HepG2 (cell line): Measurements from ENCODE around the gene NEK6. TPM values are rescaled to one million over a fixed set of nuclear protein-coding genes. Genes with fewer than 3 reads are reported as not detected.

Experiments used
- ATRX ChIP-seq: sonication (generic); formaldehyde crosslinking; IDR thresholded peaks from 2 replicates; pipeline ENCODE4 v1.4.0; 2020; ENCODE audit warnings: missing genetic modification reagents, borderline replicate concordance
- NFE2L2 ChIP-seq: fragments of 150-350 bp; IDR thresholded peaks from 2 replicates; pipeline ENCODE4 v1.6.1; 2014; ENCODE audit warnings: low read length
- RXRA ChIP-seq: sonication (generic); formaldehyde crosslinking; IDR thresholded peaks from 2 replicates; pipeline ENCODE4 v1.5.1; 2020; ENCODE audit warnings: missing genetic modification reagents
- SIX1 ChIP-seq: sonication (generic); formaldehyde crosslinking; IDR thresholded peaks from 2 replicates; pipeline ENCODE4 v1.4.0; 2020; ENCODE audit warnings: missing genetic modification reagents, borderline replicate concordance
- ZC3H4 ChIP-seq: sonication (generic); formaldehyde crosslinking; IDR thresholded peaks from 2 replicates; pipeline ENCODE4 v1.4.0; 2020; ENCODE audit warnings: missing genetic modification reagents, borderline replicate concordance
- ZNF17 ChIP-seq: sonication (generic); formaldehyde crosslinking; IDR thresholded peaks from 2 replicates; pipeline ENCODE4 v1.5.0; 2020; ENCODE audit warnings: mild to moderate bottlenecking, missing genetic modification reagents
- ZNF274 ChIP-seq: sonication (generic); formaldehyde crosslinking; IDR thresholded peaks from 2 replicates; pipeline ENCODE4 v1.5.1; 2020; ENCODE audit warnings: mild to moderate bottlenecking, missing genetic modification reagents
- ZNF496 ChIP-seq: sonication (generic); formaldehyde crosslinking; IDR thresholded peaks from 2 replicates; pipeline ENCODE4 v1.8.1; 2023; ENCODE audit warnings: mild to moderate bottlenecking, moderate library complexity, missing genetic modification reagents; ENCODE audit not compliant: insufficient replicate concordance
- polyA plus RNA-seq, 8 experiments: library from polyadenylated mRNA; depleted of rRNA in 3 of 8; stranded (reverse) in 7 of 8; unstranded in 1 of 8; fragments of >200 nt; fragmentation: Illumina TruSeq in 4 of 8; extraction: Trizol in 4 of 8; gene quantifications; 2 replicates each; pipeline versions ENCODE4 v1.2.1 to v1.2.3, GENCODE V29; 2011 to 2016; ENCODE audit warnings: low read depth in 4 of 8, missing spikeins in 1 of 8, mixed read lengths in 1 of 8; ENCODE audit not compliant: insufficient read depth in 1 of 8
- total RNA-seq, 5 experiments: library from RNA; depleted of rRNA; stranded (reverse); fragments of >200 nt; fragmentation: Illumina TruSeq; extraction: Trizol; gene quantifications; 2 replicates each; pipeline ENCODE4 v1.2.3, GENCODE V29; 2016; ENCODE audit warnings: low read depth in 1 of 5
- TF ChIP-seq, protein P1 (sequence below): sonication (generic); formaldehyde crosslinking; IDR thresholded peaks from 2 replicates; pipeline ENCODE4 v1.5.1; 2020; ENCODE audit warnings: mild to moderate bottlenecking, missing genetic modification reagents
- TF ChIP-seq, protein P2 (sequence below): sonication (generic); formaldehyde crosslinking; IDR thresholded peaks from 2 replicates; pipeline ENCODE4 v1.4.0; 2020; ENCODE audit warnings: low read depth, mild to moderate bottlenecking, missing genetic modification reagents
- TF ChIP-seq, protein P3 (sequence below): sonication (generic); formaldehyde crosslinking; IDR thresholded peaks from 2 replicates; pipeline ENCODE4 v1.5.1; 2020; ENCODE audit warnings: mild to moderate bottlenecking, missing genetic modification reagents, borderline replicate concordance
- TF ChIP-seq, protein P4 (sequence below): sonication (generic); formaldehyde crosslinking; IDR thresholded peaks from 2 replicates; pipeline ENCODE4 v1.4.0; 2020; ENCODE audit warnings: missing genetic modification reagents

Gene NEK6
- total and polyA plus RNA-seq, 2 of the 13 experiments (the other 11 are each of a cell fraction or from before 2014, with no cell fraction given): 30.4 to 119 TPM

DNA sequence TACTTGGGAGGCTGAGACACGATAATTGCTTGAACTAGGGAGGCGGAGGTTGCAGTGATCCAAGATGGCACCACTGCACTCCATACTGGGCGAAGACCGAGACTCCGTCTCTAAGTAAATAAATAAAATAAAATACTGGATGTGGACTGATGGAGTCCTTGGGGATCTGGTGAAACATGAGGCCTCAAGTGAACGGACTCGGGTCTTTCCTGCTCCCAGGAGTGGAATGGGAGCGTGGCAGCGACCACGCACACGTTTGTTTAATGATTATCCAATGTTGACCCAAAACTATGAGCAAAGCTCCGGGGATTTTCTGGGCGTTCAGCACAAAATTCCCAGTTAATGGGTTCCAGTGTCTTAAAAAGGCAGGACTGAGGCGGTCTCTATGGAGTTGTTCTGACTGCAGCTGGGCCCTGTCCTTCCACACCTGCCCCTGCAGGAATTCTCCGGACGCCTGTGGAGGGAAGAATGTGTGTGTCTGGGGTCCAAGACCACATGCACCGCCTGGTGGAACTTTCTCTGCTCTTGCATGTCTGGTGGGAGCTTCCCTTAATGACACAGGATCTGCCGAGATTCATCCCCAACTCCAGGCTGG, 26.6 kb downstream of the NEK6 start (continued):
- TF ChIP-seq, protein P1, sequence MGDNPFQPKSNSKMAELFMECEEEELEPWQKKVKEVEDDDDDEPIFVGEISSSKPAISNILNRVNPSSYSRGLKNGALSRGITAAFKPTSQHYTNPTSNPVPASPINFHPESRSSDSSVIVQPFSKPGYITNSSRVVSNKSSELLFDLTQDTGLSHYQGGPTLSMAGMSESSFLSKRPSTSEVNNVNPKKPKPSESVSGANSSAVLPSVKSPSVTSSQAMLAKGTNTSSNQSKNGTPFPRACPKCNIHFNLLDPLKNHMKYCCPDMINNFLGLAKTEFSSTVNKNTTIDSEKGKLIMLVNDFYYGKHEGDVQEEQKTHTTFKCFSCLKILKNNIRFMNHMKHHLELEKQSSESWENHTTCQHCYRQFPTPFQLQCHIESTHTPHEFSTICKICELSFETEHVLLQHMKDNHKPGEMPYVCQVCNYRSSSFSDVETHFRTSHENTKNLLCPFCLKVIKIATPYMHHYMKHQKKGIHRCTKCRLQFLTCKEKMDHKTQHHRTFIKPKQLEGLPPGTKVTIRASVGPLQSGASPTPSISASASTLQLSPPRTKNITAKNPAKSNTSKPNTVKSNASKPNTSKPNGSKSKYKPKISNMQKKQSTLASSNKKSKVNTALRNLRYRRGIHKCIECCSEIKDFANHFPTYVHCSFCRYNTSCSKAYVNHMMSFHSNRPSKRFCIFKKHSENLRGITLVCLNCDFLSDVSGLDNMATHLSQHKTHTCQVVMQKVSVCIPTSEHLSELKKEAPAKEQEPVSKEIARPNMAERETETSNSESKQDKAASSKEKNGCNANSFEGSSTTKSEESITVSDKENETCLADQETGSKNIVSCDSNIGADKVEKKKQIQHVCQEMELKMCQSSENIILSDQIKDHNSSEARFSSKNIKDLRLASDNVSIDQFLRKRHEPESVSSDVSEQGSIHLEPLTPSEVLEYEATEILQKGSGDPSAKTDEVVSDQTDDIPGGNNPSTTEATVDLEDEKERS (CRISPR knock-in tag): no peak; the same call in 1 of the 2 replicates
- TF ChIP-seq ZNF17 (no peak), RXRA (no peak), NFE2L2 (no peak), ATRX (CRISPR knock-in tag) (no peak), ZNF496 (CRISPR knock-in tag) (no peak), SIX1 (no peak; the same call in 1 of the 2 replicates), ZNF274 (no peak; the same call in 1 of the 2 replicates), ZC3H4 (CRISPR knock-in tag) (no peak)
- TF ChIP-seq, protein P2, sequence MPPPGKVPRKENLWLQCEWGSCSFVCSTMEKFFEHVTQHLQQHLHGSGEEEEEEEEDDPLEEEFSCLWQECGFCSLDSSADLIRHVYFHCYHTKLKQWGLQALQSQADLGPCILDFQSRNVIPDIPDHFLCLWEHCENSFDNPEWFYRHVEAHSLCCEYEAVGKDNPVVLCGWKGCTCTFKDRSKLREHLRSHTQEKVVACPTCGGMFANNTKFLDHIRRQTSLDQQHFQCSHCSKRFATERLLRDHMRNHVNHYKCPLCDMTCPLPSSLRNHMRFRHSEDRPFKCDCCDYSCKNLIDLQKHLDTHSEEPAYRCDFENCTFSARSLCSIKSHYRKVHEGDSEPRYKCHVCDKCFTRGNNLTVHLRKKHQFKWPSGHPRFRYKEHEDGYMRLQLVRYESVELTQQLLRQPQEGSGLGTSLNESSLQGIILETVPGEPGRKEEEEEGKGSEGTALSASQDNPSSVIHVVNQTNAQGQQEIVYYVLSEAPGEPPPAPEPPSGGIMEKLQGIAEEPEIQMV (CRISPR knock-in tag): no peak; the same call in 1 of the 2 replicates
- TF ChIP-seq, protein P3, sequence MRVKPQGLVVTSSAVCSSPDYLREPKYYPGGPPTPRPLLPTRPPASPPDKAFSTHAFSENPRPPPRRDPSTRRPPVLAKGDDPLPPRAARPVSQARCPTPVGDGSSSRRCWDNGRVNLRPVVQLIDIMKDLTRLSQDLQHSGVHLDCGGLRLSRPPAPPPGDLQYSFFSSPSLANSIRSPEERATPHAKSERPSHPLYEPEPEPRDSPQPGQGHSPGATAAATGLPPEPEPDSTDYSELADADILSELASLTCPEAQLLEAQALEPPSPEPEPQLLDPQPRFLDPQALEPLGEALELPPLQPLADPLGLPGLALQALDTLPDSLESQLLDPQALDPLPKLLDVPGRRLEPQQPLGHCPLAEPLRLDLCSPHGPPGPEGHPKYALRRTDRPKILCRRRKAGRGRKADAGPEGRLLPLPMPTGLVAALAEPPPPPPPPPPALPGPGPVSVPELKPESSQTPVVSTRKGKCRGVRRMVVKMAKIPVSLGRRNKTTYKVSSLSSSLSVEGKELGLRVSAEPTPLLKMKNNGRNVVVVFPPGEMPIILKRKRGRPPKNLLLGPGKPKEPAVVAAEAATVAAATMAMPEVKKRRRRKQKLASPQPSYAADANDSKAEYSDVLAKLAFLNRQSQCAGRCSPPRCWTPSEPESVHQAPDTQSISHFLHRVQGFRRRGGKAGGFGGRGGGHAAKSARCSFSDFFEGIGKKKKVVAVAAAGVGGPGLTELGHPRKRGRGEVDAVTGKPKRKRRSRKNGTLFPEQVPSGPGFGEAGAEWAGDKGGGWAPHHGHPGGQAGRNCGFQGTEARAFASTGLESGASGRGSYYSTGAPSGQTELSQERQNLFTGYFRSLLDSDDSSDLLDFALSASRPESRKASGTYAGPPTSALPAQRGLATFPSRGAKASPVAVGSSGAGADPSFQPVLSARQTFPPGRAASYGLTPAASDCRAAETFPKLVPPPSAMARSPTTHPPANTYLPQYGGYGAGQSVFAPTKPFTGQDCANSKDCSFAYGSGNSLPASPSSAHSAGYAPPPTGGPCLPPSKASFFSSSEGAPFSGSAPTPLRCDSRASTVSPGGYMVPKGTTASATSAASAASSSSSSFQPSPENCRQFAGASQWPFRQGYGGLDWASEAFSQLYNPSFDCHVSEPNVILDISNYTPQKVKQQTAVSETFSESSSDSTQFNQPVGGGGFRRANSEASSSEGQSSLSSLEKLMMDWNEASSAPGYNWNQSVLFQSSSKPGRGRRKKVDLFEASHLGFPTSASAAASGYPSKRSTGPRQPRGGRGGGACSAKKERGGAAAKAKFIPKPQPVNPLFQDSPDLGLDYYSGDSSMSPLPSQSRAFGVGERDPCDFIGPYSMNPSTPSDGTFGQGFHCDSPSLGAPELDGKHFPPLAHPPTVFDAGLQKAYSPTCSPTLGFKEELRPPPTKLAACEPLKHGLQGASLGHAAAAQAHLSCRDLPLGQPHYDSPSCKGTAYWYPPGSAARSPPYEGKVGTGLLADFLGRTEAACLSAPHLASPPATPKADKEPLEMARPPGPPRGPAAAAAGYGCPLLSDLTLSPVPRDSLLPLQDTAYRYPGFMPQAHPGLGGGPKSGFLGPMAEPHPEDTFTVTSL (CRISPR knock-in tag): no peak
- TF ChIP-seq, protein P4, sequence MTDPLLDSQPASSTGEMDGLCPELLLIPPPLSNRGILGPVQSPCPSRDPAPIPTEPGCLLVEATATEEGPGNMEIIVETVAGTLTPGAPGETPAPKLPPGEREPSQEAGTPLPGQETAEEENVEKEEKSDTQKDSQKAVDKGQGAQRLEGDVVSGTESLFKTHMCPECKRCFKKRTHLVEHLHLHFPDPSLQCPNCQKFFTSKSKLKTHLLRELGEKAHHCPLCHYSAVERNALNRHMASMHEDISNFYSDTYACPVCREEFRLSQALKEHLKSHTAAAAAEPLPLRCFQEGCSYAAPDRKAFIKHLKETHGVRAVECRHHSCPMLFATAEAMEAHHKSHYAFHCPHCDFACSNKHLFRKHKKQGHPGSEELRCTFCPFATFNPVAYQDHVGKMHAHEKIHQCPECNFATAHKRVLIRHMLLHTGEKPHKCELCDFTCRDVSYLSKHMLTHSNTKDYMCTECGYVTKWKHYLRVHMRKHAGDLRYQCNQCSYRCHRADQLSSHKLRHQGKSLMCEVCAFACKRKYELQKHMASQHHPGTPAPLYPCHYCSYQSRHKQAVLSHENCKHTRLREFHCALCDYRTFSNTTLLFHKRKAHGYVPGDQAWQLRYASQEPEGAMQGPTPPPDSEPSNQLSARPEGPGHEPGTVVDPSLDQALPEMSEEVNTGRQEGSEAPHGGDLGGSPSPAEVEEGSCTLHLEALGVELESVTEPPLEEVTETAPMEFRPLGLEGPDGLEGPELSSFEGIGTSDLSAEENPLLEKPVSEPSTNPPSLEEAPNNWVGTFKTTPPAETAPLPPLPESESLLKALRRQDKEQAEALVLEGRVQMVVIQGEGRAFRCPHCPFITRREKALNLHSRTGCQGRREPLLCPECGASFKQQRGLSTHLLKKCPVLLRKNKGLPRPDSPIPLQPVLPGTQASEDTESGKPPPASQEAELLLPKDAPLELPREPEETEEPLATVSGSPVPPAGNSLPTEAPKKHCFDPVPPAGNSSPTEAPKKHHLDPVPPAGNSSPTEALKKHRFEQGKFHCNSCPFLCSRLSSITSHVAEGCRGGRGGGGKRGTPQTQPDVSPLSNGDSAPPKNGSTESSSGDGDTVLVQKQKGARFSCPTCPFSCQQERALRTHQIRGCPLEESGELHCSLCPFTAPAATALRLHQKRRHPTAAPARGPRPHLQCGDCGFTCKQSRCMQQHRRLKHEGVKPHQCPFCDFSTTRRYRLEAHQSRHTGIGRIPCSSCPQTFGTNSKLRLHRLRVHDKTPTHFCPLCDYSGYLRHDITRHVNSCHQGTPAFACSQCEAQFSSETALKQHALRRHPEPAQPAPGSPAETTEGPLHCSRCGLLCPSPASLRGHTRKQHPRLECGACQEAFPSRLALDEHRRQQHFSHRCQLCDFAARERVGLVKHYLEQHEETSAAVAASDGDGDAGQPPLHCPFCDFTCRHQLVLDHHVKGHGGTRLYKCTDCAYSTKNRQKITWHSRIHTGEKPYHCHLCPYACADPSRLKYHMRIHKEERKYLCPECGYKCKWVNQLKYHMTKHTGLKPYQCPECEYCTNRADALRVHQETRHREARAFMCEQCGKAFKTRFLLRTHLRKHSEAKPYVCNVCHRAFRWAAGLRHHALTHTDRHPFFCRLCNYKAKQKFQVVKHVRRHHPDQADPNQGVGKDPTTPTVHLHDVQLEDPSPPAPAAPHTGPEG (CRISPR knock-in tag): no peak
